ENCODE data around the gene NCK2. TPM values are rescaled to one million over a fixed set of nuclear protein-coding genes. Genes with fewer than 3 reads are reported as not detected.

Gene NCK2
- polyA plus RNA-seq, 1 of the 3 experiments (the other 2 are of a cell fraction), result 42.8 TPM

GRCh38 chr2:105711394-105711793, 33.3 kb upstream of the NCK2 start:
- CTCF ChIA-PET, result interaction anchor here (1.1 to 1.5 kb wide), 2 partner anchors 30 to 135 kb away, joined by 3 to 4 read pairs; no protein-coding TSS in a partner anchor

GRCh38 chr2:105712166-105712915, 32.4 kb upstream of the NCK2 start:
- no peaks in the 10 kb centered on the region; a peak in 1 of 4 replicates for H3K4me1 ChIP-seq (ENCODE audit: control insufficient read depth in 1 of 2, insufficient read depth in 2 of 2, low read depth in 1 of 2, low read length in 1 of 2)
- POLR2A ChIA-PET, result no interaction called here
- WGBS (ENCODE audit: low lambda C conversion rate), result 44% methylated on average over 5 of the region's 5 CpGs
- no peaks in the 10 kb centered on the region for H3K79me2 ChIP-seq (ENCODE audit: insufficient read depth)
- no peak for DNase-seq
- H3K9ac ChIP-seq, result no peak overlapping the region
- H3K4me2 ChIP-seq, result no peak overlapping the region
- no peaks in the 10 kb centered on the region for H3K9me2 ChIP-seq
- CTCF ChIA-PET, result interaction anchor here (1.1 to 1.5 kb wide), 2 partner anchors 29 to 136 kb away, joined by 3 to 4 read pairs; no protein-coding TSS in a partner anchor
- no peaks in the 10 kb centered on the region for H3K36me3 ChIP-seq (replicated peaks in 1 of 2; ENCODE audit: control insufficient read depth in 1 of 2, insufficient read depth in 2 of 2, low read length in 1 of 2)
- H3K27me3 ChIP-seq (ENCODE audit: insufficient read depth), result no peaks in the 10 kb centered on the region
- no peaks in the 10 kb centered on the region for H3K9me3 ChIP-seq
- no peak overlapping the region for H2AFZ ChIP-seq (ENCODE audit: low read depth)
- no peak overlapping the region for H3K4me3 ChIP-seq (ENCODE audit: low read depth in 2 of 2, low read length in 1 of 2)
- TF ChIP-seq MXI1 (IDR thresholded peaks at IDR 0.05; ENCODE audit: low read depth, low read length) (no peak), CHD2 (IDR thresholded peaks at IDR 0.05; ENCODE audit: low read length, partially characterized antibody) (no peak), FOSL2 (IDR thresholded peaks at IDR 0.05; ENCODE audit: borderline replicate concordance, low read depth) (no peak), USF1 (IDR thresholded peaks at IDR 0.05; ENCODE audit: borderline replicate concordance, low read depth) (no peak), CTCF (IDR thresholded peaks at IDR 0.05) (no peak), SMC3 (IDR thresholded peaks at IDR 0.05; ENCODE audit: low read depth, low read length) (no peak)
- no peak overlapping the region for H3K27ac ChIP-seq (ENCODE audit: low read depth in 2 of 2, low read length in 1 of 2)
- no peaks in the 10 kb centered on the region for H4K20me1 ChIP-seq (ENCODE audit: insufficient read depth)
- no peaks in the 10 kb centered on the region for H3F3A ChIP-seq (replicated peaks; ENCODE audit: insufficient read depth)

More at GRCh38 chr2:105711394-105711793, 33.3 kb upstream of the NCK2 start:
- POLR2A ChIA-PET, result no interaction called here
- Histone ChIP-seq H3K4me3 (ENCODE audit: low read depth in 2 of 2, low read length in 1 of 2) (no peak overlapping the region), H2AFZ (ENCODE audit: low read depth) (no peak overlapping the region), H3K27ac (ENCODE audit: low read depth in 2 of 2, low read length in 1 of 2) (no peak overlapping the region), H3F3A (replicated peaks; ENCODE audit: insufficient read depth) (no peaks in the 10 kb centered on the region), H3K4me1 (ENCODE audit: control insufficient read depth in 1 of 2, insufficient read depth in 2 of 2, low read depth in 1 of 2, low read length in 1 of 2) (no peaks in the 10 kb centered on the region; a peak in 1 of 4 replicates), H3K27me3 (ENCODE audit: insufficient read depth) (no peaks in the 10 kb centered on the region), H3K9me3 (no peaks in the 10 kb centered on the region), H3K9me2 (no peaks in the 10 kb centered on the region), H4K20me1 (ENCODE audit: insufficient read depth) (no peaks in the 10 kb centered on the region), H3K79me2 (ENCODE audit: insufficient read depth) (no peaks in the 10 kb centered on the region), H3K4me2 (no peak overlapping the region), H3K36me3 (replicated peaks in 1 of 2; ENCODE audit: control insufficient read depth in 1 of 2, insufficient read depth in 2 of 2, low read length in 1 of 2) (no peaks in the 10 kb centered on the region), H3K9ac (no peak overlapping the region)
- TF ChIP-seq GABPA (IDR thresholded peaks at IDR 0.05; ENCODE audit: low read depth) (no peak), PBX3 (IDR thresholded peaks at IDR 0.05) (no peak)
- no peak for DNase-seq

Measured in SK-N-SH (cell line).